GM18502 (cell line): ENCODE results near the gene FAM181A.
A peak's percentile ranks its signal among the peaks of the same experiment; 100 is the strongest.

Experiments
- ATAC-seq: cut with Tn5 transposase; IDR thresholded peaks from one replicate; pipeline ENCODE4 v1.9.1; 2021; ENCODE audit warnings: mild to moderate bottlenecking; ENCODE audit not compliant: unreplicated experiment, poor library complexity

FAM181A gene

DNA sequence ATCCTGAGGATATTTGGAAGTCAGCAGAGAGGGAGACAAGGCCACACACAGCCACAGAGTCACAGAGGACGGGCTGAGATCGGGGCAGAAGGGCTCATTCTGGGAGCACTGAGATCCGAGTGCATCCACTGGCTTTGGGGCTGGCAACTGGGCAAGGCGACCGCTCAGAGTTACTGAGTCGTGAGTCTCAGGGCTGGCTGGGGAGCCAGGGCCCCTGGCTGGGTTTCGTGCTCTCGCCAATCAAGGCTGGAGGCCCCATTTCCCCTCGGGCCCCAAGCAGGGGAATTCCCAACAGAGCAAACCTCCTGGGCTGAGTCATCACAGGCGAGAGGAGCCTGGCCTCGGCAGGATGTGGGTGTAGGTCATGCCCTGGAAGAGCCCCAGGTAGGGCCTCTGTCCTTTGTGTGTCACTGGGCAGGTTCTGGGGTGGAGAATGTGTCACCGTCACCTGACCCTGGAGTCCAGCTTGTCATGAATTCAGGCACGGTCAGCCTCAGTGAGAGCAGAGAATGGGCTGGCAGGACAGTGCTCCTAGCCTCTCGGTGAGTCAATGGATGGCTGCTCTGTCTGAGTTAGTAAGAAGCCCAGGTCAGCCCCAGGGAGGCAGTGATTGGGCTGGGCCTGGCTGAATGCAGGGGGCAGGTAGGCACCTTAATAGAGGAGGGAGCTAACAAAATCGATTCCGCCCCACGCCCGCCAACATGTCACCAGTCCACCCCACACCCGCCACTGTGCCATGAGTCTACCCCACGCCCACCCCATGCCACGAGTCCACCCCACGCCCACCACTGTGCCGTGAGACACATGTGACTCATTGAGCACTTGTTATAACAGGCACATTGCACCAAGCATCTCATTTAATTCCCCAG lies 32.3 kb downstream of the FAM181A start:
- peak; percentile 76 for ATAC-seq

GRCh38 chr14:93960108-93960475 lies 32.9 kb downstream of the FAM181A start:
- no peak for ATAC-seq

DNA sequence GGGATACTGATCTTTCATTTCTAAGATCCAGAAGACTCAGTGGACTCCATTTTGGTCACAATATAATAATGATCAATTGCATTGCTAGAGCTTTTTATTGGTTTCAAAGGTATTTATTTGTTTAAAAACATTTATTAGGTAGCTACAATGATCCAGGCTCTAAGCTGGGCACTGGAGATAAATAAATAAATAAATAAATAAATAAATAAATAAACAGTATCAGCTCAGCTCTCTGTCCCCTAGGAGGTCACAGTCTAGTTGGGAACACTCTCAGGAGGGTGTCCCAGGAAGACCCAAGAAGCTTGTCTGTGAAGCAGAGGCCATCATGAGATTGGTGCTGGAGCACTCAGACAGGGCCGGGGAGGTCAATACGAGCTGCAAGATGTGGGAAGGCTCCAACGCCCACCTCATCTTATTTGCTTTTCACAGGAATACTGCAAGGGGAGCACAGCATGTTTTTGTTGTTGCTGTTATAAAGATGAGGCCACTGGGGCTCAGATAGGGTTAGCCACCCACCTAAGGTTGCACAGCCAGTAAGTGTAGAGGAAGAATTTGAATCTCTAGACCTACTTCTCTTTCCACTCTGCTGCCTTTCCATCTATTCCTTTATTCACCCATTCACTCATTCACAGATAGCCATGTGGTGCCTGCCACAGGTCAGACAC lies 33.8 kb downstream of the FAM181A start:
- no peak for ATAC-seq

GRCh38 chr14:93961620-93962019 lies 34.5 kb downstream of the FAM181A start:
- no peak for ATAC-seq

DNA sequence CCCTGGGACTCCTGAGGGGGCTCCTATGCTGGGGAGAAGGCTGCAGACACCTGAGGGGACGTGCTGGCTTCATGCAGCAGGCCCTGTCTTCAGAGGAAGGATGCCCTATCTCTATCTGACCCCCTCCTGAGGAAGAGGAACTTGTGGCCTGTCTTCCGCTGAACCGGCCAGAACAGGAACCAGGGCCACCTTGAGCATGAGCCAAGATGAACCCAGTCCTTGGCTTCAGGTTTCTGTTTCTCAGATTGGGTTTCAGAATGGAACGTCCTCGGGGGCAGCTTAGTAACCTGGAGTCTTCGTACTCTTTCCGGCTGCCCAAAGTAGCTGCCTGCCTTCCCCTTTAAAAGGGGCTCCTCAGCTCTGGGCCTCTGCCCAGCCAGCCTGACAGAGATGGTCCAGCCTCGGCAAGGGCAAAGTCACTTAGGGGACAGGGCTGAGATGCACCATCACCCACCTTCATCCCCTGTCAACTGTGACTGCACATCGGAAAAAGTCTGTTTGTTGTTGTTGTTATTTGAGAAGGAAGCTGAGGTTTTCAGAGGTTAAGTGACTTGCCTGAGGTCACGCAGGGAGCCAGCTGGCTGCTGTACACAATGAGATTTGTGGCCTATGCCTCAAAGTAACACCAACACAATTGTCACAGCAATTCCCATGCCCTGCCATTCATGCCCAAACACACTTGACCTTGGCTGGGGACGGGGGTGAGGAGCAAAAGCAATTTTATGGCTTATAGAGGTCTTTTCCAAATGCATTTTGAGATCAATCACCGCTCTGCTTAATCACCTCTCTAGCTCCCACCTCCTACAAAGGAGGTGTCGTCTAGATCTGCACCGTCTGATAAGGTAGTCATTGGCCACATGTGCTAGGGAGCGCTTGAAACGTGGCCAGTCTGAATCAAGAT lies 35.8 kb downstream of the FAM181A start:
- peak; percentile 56 for ATAC-seq

DNA sequence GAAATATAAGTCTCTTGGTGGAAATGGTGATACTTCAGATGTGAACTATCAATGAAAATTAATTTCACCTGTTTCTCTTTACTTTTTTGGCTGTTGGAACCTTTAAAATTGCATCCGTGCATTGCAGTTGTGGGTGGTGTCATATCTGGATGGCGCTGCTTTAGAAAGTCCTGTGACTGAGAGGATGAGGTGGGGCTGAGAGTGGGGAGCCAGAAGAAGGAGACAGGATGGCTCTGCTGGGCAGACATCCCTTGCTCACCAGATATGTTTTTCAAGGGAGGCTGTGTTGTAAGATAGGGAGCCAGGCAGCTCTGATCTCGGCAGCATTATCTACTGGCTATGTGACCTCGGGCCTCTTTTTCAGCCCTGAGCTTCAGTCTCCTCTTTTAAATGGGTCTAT lies 36.5 kb downstream of the FAM181A start:
- ATAC-seq = no peak

- ATAC-seq = no peak
Observed at GRCh38 chr14:93964281-93964680, 37.1 kb downstream of the FAM181A start.

GRCh38 chr14:93964820-93965286 lies 37.7 kb downstream of the FAM181A start:
- no peak for ATAC-seq

- no peak for ATAC-seq
Observed at GRCh38 chr14:93965287-93965821, 38.2 kb downstream of the FAM181A start.

GRCh38 chr14:93965946-93966474 lies 38.9 kb downstream of the FAM181A start:
- no peak for ATAC-seq

DNA sequence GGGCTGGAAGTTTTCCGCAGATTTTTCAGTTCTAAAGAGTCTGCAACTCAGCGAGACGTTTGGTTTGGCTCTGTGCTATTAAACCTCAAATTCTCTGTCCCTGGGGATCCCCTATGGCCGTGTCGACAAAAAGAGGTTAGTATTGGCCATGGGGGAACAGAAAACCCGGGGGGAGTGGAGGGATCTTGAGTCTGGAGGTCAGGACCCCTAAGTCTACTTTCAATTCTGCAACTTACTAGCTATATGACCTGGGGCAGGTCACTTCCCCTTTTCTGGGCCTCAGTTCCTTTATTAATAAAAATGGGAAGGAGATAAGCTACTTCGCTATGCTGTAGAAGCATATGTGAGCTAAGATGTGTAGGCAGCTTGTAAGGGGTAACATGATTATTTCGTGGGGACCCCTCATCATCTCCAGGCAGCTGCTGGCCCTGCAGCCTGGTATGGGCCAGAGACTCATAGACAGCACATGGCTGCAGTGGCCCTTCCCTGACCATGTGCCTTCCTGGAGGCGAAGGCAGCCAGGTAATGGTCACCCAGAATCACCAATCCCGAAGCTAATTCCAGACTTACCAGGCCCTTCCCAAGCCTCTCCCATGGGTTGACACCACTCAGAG lies 40.6 kb downstream of the FAM181A start:
- ATAC-seq = peak; percentile 52

- ATAC-seq = no peak
Observed at GRCh38 chr14:93969082-93969828, 42.1 kb downstream of the FAM181A start.

- no peak for ATAC-seq
Observed at GRCh38 chr14:93970585-93970964, 43.4 kb downstream of the FAM181A start.

DNA sequence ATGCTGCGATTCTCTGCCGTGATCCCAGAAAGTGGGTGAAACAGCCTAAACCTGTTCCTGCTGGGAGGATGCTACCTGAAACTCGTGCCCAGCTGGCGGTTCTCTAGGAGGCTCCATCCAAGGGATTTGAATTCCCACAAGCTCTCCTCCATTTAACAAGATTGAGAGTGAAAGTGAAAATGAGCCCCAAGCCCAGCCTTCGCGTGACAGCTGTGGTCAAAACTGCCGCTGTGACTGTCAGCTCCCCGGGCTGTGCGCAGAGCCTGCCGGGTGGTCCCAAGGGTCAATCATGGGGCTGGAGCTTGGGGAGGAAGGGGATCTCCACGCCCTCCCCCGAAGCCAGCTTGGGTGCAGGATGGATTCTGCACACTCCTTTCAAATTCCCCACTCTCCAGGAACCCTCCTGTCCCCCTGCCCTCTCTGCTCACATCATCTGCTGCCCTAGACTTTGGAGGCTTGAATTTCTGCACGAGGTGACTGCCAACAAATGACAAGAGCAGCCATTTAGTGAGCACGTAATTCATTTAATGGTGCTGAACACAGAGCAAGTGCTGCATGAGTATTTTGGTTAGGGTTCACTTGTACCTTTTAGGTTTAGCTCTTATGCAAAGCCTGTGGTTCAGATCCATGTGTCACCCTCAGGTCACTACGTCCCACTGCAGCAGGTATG lies 44.0 kb downstream of the FAM181A start:
- ATAC-seq = peak; percentile 33

- ATAC-seq = no peak
Observed at GRCh38 chr14:93971635-93972027, 44.5 kb downstream of the FAM181A start.

DNA sequence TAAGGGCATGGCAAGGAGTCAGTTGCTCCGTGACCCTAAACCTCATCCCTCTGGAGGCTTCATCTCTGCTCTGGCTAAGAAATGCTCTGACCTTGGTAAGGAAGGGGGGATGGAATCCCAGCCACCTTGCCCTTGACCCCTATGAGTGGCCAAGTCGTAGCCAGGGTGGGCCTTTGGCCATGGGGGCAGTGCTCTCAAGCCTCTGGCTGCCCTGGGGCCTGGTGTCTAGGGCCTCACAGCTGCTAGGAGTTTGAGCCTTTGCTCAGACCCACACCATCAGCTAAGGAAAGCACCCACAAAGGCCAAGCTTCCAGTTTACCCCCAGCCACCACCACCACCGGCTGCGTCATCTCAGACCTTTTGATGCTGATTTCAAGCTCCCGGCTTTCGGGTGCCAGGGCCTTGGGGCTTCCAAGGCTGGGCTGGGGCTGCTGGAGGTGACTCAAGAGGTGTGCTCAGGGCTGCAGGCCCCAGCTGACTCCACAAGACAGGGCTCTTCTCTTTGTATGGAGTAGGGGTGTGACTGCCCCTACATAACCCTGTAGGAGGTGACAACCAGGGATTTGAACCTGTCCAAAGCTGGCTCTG lies 45.6 kb downstream of the FAM181A start:
- no peak for ATAC-seq

- ATAC-seq = no peak
Observed at GRCh38 chr14:93973607-93974006, 46.5 kb downstream of the FAM181A start.

- ATAC-seq = no peak
Observed at GRCh38 chr14:93974299-93974698, 47.2 kb downstream of the FAM181A start.
